Neural progenitor cell (in vitro differentiated cells): ENCODE results near the gene ABCC1.

ENCODE experiments used
- EZH2 ChIP-seq: fragments of 200-600 bp; sonication (generic); IDR thresholded peaks from 2 replicates; pipeline ENCODE4 v1.6.1; 2017; ENCODE audit warnings: antibody characterized with exemption, mild to moderate bottlenecking, moderate library complexity
- TF ChIP-seq, protein P1 (sequence below): fragments of 200-600 bp; sonication (generic); IDR thresholded peaks from 2 replicates; pipeline ENCODE4 v1.5.1; 2017; ENCODE audit warnings: antibody characterized with exemption, mild to moderate bottlenecking

DNA sequence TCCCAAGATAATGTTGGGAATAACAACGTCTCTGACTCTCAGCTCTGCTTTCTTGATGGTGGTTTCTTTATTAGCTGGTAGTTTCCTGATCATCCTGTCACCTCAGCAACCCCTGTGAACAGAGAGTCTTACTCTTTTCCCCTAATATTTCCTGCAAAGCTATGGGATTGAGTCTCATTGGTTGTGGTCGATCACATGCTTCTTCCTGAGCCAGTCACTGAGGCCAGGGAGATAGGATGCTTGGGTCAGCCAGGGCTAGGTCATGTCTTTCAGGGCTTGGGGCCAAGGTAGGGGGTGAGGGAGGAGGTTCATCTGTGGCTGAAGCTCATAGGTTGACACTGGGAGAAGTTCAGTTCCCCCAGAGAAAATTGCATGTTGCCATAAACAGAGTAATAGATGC is 114.3 kb downstream of the ABCC1 start:
- TF ChIP-seq, protein P1, sequence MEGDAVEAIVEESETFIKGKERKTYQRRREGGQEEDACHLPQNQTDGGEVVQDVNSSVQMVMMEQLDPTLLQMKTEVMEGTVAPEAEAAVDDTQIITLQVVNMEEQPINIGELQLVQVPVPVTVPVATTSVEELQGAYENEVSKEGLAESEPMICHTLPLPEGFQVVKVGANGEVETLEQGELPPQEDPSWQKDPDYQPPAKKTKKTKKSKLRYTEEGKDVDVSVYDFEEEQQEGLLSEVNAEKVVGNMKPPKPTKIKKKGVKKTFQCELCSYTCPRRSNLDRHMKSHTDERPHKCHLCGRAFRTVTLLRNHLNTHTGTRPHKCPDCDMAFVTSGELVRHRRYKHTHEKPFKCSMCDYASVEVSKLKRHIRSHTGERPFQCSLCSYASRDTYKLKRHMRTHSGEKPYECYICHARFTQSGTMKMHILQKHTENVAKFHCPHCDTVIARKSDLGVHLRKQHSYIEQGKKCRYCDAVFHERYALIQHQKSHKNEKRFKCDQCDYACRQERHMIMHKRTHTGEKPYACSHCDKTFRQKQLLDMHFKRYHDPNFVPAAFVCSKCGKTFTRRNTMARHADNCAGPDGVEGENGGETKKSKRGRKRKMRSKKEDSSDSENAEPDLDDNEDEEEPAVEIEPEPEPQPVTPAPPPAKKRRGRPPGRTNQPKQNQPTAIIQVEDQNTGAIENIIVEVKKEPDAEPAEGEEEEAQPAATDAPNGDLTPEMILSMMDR, result no peak
- no peak for TF ChIP-seq EZH2
